ENCODE data around the gene GPC6. TPM values are rescaled to one million over a fixed set of nuclear protein-coding genes. Genes with fewer than 3 reads are reported as not detected.
"Not testable (repeated sequence)": the region's sequence is repeated elsewhere in the genome, so short reads cannot be mapped to it uniquely, and the experiment has no call there.

GPC6 gene
- total and polyA plus RNA-seq, 2 experiments from 2014 or later = 14.4 to 20.8 TPM

GRCh38 chr13:94335761-94336526, 1109.3 kb downstream of the GPC6 start:
- Histone ChIP-seq H3K79me2 (ENCODE audit: insufficient read depth) (no peaks in the 10 kb centered on the region), H3K27ac (no peak overlapping the region), H3K9ac (no peak overlapping the region), H3K9me3 (ENCODE audit: low read depth) (no peaks in the 10 kb centered on the region), H3K27me3 (replicated peaks; ENCODE audit: insufficient read depth) (no peaks in the 10 kb centered on the region), H3K4me1 (ENCODE audit: insufficient read depth) (no peaks in the 10 kb centered on the region), H3F3A (ENCODE audit: insufficient read depth) (no peaks in the 10 kb centered on the region), H3K9me2 (ENCODE audit: insufficient read depth) (no peaks in the 10 kb centered on the region), H4K20me1 (ENCODE audit: insufficient read depth) (no peaks in the 10 kb centered on the region), H3K36me3 (ENCODE audit: low read depth) (no peaks in the 10 kb centered on the region), H3K4me2 (ENCODE audit: unreplicated experiment) (no peak overlapping the region), H3K4me3 (no peak overlapping the region), H2AFZ (no peak overlapping the region)
- TF ChIP-seq EZH2 (IDR thresholded peaks at IDR 0.05; ENCODE audit: insufficient read depth, poor library complexity, severe bottlenecking) (no peak), EZH2phosphoT487 (IDR thresholded peaks at IDR 0.05; ENCODE audit: insufficient read depth, low read depth) (no peak)
- WGBS, 2 experiments (ENCODE audit: low coverage in 1 of 2, low lambda C conversion rate in 2 of 2, missing lambda C conversion rate in 2 of 2) = 70 to 71% methylated on average over 5 of the region's 5 CpGs
- no peak for DNase-seq
- in situ Hi-C loops (cut with MboI) = no loop called here

GRCh38 chr13:94339116-94339687, 1112.6 kb downstream of the GPC6 start:
- no peak for TF ChIP-seq EZH2phosphoT487 (IDR thresholded peaks at IDR 0.05; ENCODE audit: insufficient read depth, low read depth)
- TF ChIP-seq EZH2 (IDR thresholded peaks at IDR 0.05; ENCODE audit: insufficient read depth, poor library complexity, severe bottlenecking) = no peak
- Histone ChIP-seq H3K79me2 (ENCODE audit: insufficient read depth) (no peaks in the 10 kb centered on the region), H3K27me3 (replicated peaks; ENCODE audit: insufficient read depth) (no peaks in the 10 kb centered on the region), H3K4me3 (no peak overlapping the region), H2AFZ (no peak overlapping the region), H3K4me1 (ENCODE audit: insufficient read depth) (peaks cover 2% of the 10 kb centered on the region), H3K9me3 (ENCODE audit: low read depth) (no peaks in the 10 kb centered on the region), H3K27ac (no peak overlapping the region), H3K36me3 (ENCODE audit: low read depth) (no peaks in the 10 kb centered on the region), H3F3A (ENCODE audit: insufficient read depth) (no peaks in the 10 kb centered on the region), H3K4me2 (ENCODE audit: unreplicated experiment) (no peak overlapping the region), H3K9ac (no peak overlapping the region), H3K9me2 (ENCODE audit: insufficient read depth) (no peaks in the 10 kb centered on the region), H4K20me1 (ENCODE audit: insufficient read depth) (no peaks in the 10 kb centered on the region)
- no peak for DNase-seq
- in situ Hi-C loops (cut with MboI) = no loop called here
- 95 to 96% methylated on average over 11 of the region's 11 CpGs for WGBS, 2 experiments (ENCODE audit: low coverage in 1 of 2, low lambda C conversion rate in 2 of 2, missing lambda C conversion rate in 2 of 2)

DNA sequence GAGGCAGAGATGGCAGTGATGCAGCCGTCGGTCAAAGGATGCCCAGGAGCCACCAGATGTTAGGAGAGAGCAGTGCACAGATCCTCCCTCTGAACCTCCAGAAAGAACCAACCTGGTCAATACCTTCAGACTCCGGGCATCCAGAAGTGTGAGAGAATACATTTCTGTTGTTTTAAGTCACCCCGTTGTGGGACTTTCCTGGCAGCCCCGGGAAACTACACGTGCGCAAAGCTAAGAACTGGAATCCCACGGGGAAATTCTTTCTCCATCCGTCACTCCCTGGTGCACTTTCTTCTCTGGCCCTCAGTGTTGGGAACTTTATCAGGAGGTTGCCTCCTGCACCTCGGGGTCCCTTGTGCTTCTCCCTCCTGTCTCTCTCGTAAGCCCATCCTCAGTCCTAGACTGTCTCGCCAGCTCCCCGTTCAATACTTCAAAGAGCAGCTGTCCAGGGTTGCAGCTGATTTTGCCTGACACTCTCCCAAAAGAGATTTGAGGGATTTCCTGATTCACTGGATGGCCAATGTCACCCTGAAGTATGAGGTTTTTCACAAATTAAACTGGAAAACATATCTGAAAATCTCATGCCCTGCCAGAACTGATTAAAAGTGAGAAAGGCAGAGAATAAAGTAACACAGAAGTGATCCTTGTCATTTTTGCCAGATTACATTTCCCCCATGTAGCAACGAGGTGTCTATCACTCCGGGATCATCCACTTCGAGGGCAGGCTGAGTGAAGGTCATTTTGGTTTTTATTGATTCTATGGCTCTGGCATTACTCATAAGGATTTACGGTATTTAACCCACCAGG, 1116.0 kb downstream of the GPC6 start:
- Histone ChIP-seq H3K27ac (no peak overlapping the region), H3K27me3 (replicated peaks; ENCODE audit: insufficient read depth) (no peaks in the 10 kb centered on the region), H3F3A (ENCODE audit: insufficient read depth) (no peaks in the 10 kb centered on the region), H3K36me3 (ENCODE audit: low read depth) (no peaks in the 10 kb centered on the region), H2AFZ (no peak overlapping the region), H3K4me1 (ENCODE audit: insufficient read depth) (peaks cover 14% of the 10 kb centered on the region), H3K9me2 (ENCODE audit: insufficient read depth) (no peaks in the 10 kb centered on the region), H3K9ac (no peak overlapping the region), H3K79me2 (ENCODE audit: insufficient read depth) (no peaks in the 10 kb centered on the region), H4K20me1 (ENCODE audit: insufficient read depth) (no peaks in the 10 kb centered on the region), H3K4me2 (ENCODE audit: unreplicated experiment) (no peak overlapping the region), H3K4me3 (no peak overlapping the region), H3K9me3 (ENCODE audit: low read depth) (no peaks in the 10 kb centered on the region)
- DNase-seq = no peak
- WGBS, 2 experiments (ENCODE audit: low coverage in 1 of 2, low lambda C conversion rate in 2 of 2, missing lambda C conversion rate in 2 of 2) = 77 to 78% methylated on average over 17 of the region's 17 CpGs
- in situ Hi-C loops (cut with MboI) = no loop called here
- no peak for TF ChIP-seq EZH2 (IDR thresholded peaks at IDR 0.05; ENCODE audit: insufficient read depth, poor library complexity, severe bottlenecking)
- TF ChIP-seq EZH2phosphoT487 (IDR thresholded peaks at IDR 0.05; ENCODE audit: insufficient read depth, low read depth) = no peak

DNA sequence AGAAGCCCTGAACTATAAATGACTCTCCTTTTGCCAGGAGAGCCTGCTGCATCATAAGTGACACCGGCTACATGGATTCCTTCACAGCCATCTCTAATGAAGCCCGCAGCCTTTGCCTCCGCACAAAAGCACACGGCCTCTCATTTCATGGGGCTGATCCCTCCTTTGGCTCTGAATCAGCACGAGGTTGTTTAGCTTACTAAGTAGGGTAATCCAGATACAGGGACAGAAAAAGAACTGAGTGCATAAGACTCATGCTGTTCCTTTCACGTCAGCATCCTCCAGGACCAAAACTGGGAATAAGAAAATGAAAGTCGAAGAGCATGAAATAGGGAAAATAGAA, 1116.6 kb downstream of the GPC6 start:
- H3K9ac ChIP-seq = no peak overlapping the region
- in situ Hi-C loops (cut with MboI) = no loop called here

DNA sequence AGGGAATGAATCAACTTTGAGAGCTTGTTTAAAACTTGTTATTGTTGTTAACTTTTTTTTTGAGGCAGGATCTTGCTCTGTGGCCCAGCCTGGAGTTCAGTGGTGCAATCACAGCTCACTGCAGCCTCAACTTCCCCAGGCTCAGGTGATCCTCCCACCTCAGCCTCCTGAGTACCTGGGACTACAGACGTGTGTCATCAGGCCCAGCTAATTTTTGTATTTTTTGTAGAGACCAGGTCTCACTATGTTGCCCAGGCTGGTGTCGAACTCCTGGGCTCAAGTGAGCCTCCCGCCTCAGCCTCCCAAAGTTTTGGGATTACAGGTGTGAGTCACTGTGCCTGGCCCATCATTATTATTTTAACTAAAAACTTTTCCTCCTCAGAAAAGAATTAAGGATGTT, 1117.1 kb downstream of the GPC6 start:
- DNase-seq; H3K36me3 ChIP-seq (ENCODE audit: low read depth); H2AFZ ChIP-seq; H3K4me2 ChIP-seq (ENCODE audit: unreplicated experiment); H3K4me3 ChIP-seq; in situ Hi-C loops (cut with MboI); H3F3A ChIP-seq (ENCODE audit: insufficient read depth); H3K27me3 ChIP-seq (replicated peaks; ENCODE audit: insufficient read depth); H3K27ac ChIP-seq; H3K79me2 ChIP-seq (ENCODE audit: insufficient read depth); H4K20me1 ChIP-seq (ENCODE audit: insufficient read depth); H3K9ac ChIP-seq; H3K9me3 ChIP-seq (ENCODE audit: low read depth); H3K9me2 ChIP-seq (ENCODE audit: insufficient read depth): not testable (repeated sequence)
- H3K4me1 ChIP-seq (ENCODE audit: insufficient read depth) = peaks cover 14% of the 10 kb centered on the region
- 94 to 96% methylated on average over 3 of the region's 3 CpGs for WGBS, 2 experiments (ENCODE audit: low coverage in 1 of 2, low lambda C conversion rate in 2 of 2, missing lambda C conversion rate in 2 of 2)

More for the DNA sequence above, 1116.6 kb downstream of the GPC6 start:
- Histone ChIP-seq H3K9me2 (ENCODE audit: insufficient read depth) (no peaks in the 10 kb centered on the region), H3K4me1 (ENCODE audit: insufficient read depth) (peaks cover 14% of the 10 kb centered on the region), H3K27me3 (replicated peaks; ENCODE audit: insufficient read depth) (no peaks in the 10 kb centered on the region), H3F3A (ENCODE audit: insufficient read depth) (no peaks in the 10 kb centered on the region), H3K79me2 (ENCODE audit: insufficient read depth) (no peaks in the 10 kb centered on the region), H3K36me3 (ENCODE audit: low read depth) (no peaks in the 10 kb centered on the region), H3K4me3 (no peak overlapping the region), H3K27ac (no peak overlapping the region), H3K4me2 (ENCODE audit: unreplicated experiment) (no peak overlapping the region), H4K20me1 (ENCODE audit: insufficient read depth) (no peaks in the 10 kb centered on the region), H3K9me3 (ENCODE audit: low read depth) (no peaks in the 10 kb centered on the region), H2AFZ (no peak overlapping the region)
- DNase-seq = no peak
- TF ChIP-seq EZH2phosphoT487 (IDR thresholded peaks at IDR 0.05; ENCODE audit: insufficient read depth, low read depth) (no peak), EZH2 (IDR thresholded peaks at IDR 0.05; ENCODE audit: insufficient read depth, poor library complexity, severe bottlenecking) (no peak)
- WGBS, 2 experiments (ENCODE audit: low coverage in 1 of 2, low lambda C conversion rate in 2 of 2, missing lambda C conversion rate in 2 of 2) = 89 to 98% methylated on average over 7 of the region's 7 CpGs

Data from GM23248 (cell line).